ENCODE measurements around the gene PPIC. TPM values are rescaled to one million over a fixed set of nuclear protein-coding genes. Genes with fewer than 3 reads are reported as not detected.

Gene PPIC
- total and polyA plus RNA-seq, 2 experiments from 2014 or later = 91.0 to 233 TPM

- Histone ChIP-seq H3K27ac (no peak overlapping the region), H4K20me1 (ENCODE audit: insufficient read depth, poor library complexity, severe bottlenecking) (no peaks in the 10 kb centered on the region), H3K9me2 (replicated peaks; ENCODE audit: insufficient read depth) (no peaks in the 10 kb centered on the region), H3K27me3 (no peaks in the 10 kb centered on the region), H3K79me2 (no peaks in the 10 kb centered on the region), H3K36me3 (replicated peaks; ENCODE audit: insufficient read depth, low read depth) (no peaks in the 10 kb centered on the region), H3K9me3 (ENCODE audit: low read depth) (no peaks in the 10 kb centered on the region), H2AFZ (no peak overlapping the region), H3K4me3 (no peak overlapping the region), H3K4me1 (ENCODE audit: insufficient read depth) (no peaks in the 10 kb centered on the region), H3K4me2 (no peak overlapping the region)
- TF ChIP-seq, protein P1, sequence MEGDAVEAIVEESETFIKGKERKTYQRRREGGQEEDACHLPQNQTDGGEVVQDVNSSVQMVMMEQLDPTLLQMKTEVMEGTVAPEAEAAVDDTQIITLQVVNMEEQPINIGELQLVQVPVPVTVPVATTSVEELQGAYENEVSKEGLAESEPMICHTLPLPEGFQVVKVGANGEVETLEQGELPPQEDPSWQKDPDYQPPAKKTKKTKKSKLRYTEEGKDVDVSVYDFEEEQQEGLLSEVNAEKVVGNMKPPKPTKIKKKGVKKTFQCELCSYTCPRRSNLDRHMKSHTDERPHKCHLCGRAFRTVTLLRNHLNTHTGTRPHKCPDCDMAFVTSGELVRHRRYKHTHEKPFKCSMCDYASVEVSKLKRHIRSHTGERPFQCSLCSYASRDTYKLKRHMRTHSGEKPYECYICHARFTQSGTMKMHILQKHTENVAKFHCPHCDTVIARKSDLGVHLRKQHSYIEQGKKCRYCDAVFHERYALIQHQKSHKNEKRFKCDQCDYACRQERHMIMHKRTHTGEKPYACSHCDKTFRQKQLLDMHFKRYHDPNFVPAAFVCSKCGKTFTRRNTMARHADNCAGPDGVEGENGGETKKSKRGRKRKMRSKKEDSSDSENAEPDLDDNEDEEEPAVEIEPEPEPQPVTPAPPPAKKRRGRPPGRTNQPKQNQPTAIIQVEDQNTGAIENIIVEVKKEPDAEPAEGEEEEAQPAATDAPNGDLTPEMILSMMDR (IDR thresholded peaks at IDR 0.05; ENCODE audit: poor library complexity) = no peak
- no peak for TF ChIP-seq EZH2phosphoT487 (IDR thresholded peaks at IDR 0.05; ENCODE audit: low read depth, severe bottlenecking, unreplicated experiment)
- DNase-seq (ENCODE audit: low spot score) = no peak
- WGBS (ENCODE audit: low lambda C conversion rate, missing lambda C conversion rate) = 63% methylated on average over 1 of the region's 1 CpG
Observed at GRCh38 chr5:123068368-123068938, 31.9 kb upstream of the PPIC start.

DNA sequence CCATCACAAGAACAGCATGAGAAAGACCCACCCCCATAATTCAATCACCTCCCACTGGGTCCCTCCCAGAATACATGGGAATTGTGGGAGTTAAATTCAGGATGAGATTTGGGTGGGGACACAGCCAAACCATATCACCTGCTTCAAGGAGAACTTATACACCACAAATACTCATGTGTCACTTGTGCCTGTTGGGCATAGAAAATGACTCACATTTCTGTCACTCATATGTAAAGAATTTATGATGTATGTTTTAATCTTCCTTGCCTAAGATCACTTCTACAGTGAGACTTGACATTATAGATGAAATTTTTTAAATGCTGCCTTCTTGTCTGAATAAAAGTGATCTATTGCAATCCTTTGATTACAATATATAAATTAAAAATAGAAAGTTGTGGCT is 29.5 kb upstream of the PPIC start:
- Histone ChIP-seq H3K4me1 (ENCODE audit: insufficient read depth) (no peaks in the 10 kb centered on the region), H2AFZ (no peak overlapping the region), H4K20me1 (ENCODE audit: insufficient read depth, poor library complexity, severe bottlenecking) (no peaks in the 10 kb centered on the region), H3K27ac (no peak overlapping the region), H3K36me3 (replicated peaks; ENCODE audit: insufficient read depth, low read depth) (no peaks in the 10 kb centered on the region), H3K9me2 (replicated peaks; ENCODE audit: insufficient read depth) (no peaks in the 10 kb centered on the region), H3K79me2 (no peaks in the 10 kb centered on the region), H3K27me3 (no peaks in the 10 kb centered on the region), H3K4me2 (no peak overlapping the region), H3K9me3 (ENCODE audit: low read depth) (no peaks in the 10 kb centered on the region), H3K4me3 (no peak overlapping the region)
- no peak for DNase-seq (ENCODE audit: low spot score)
- TF ChIP-seq EZH2phosphoT487 (IDR thresholded peaks at IDR 0.05; ENCODE audit: low read depth, severe bottlenecking, unreplicated experiment) (no peak), EZH2 (IDR thresholded peaks at IDR 0.05; ENCODE audit: borderline replicate concordance) (no peak)
- TF ChIP-seq, protein P1 (IDR thresholded peaks at IDR 0.05; ENCODE audit: poor library complexity) = no peak

DNA sequence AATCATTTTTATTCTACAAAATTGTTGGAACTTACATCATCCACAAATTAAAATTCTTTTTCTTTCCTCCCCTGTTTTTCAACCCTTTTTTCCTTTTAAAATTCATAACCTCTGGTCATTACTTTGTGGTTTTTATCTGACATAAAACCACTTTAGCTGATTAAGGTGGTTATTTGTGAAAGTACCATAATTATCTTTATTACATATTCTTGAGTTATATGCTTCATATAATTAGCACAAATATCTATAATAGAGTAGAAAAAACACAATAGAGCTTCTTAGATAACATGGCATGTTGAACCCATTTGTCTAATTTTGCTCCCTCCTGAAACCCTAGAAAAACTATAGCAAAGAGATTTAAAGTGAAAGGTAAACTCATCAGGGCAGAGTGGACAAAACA is 22.9 kb upstream of the PPIC start:
- TF ChIP-seq, protein P1 (IDR thresholded peaks at IDR 0.05; ENCODE audit: poor library complexity) = no peak
- no peak for TF ChIP-seq EZH2phosphoT487 (IDR thresholded peaks at IDR 0.05; ENCODE audit: low read depth, severe bottlenecking, unreplicated experiment)
- TF ChIP-seq EZH2 (IDR thresholded peaks at IDR 0.05; ENCODE audit: borderline replicate concordance) = no peak
- H3K4me3 ChIP-seq = no peak overlapping the region
- H4K20me1 ChIP-seq (ENCODE audit: insufficient read depth, poor library complexity, severe bottlenecking) = no peaks in the 10 kb centered on the region
- no peaks in the 10 kb centered on the region for H3K9me2 ChIP-seq (replicated peaks; ENCODE audit: insufficient read depth)
- no peaks in the 10 kb centered on the region for H3K4me1 ChIP-seq (ENCODE audit: insufficient read depth)
- no peak for DNase-seq (ENCODE audit: low spot score)
- H3K36me3 ChIP-seq (replicated peaks; ENCODE audit: insufficient read depth, low read depth) = no peaks in the 10 kb centered on the region
- H3K27me3 ChIP-seq = no peaks in the 10 kb centered on the region
- no peak overlapping the region for H3K4me2 ChIP-seq
- no peaks in the 10 kb centered on the region for H3K79me2 ChIP-seq
- H3K27ac ChIP-seq = no peak overlapping the region
- H2AFZ ChIP-seq = no peak overlapping the region
- no peaks in the 10 kb centered on the region for H3K9me3 ChIP-seq (ENCODE audit: low read depth)

- Histone ChIP-seq H3K79me2 (no peaks in the 10 kb centered on the region), H3K9me3 (ENCODE audit: low read depth) (no peaks in the 10 kb centered on the region), H3K4me2 (no peak overlapping the region), H3K36me3 (replicated peaks; ENCODE audit: insufficient read depth, low read depth) (no peaks in the 10 kb centered on the region), H2AFZ (no peak overlapping the region), H3K9me2 (replicated peaks; ENCODE audit: insufficient read depth) (no peaks in the 10 kb centered on the region), H3K4me3 (no peak overlapping the region), H3K27ac (no peak overlapping the region), H3K27me3 (no peaks in the 10 kb centered on the region), H3K4me1 (ENCODE audit: insufficient read depth) (no peaks in the 10 kb centered on the region), H4K20me1 (ENCODE audit: insufficient read depth, poor library complexity, severe bottlenecking) (no peaks in the 10 kb centered on the region)
- DNase-seq (ENCODE audit: low spot score) = no peak
- WGBS (ENCODE audit: low lambda C conversion rate, missing lambda C conversion rate) = 96% methylated on average over 2 of the region's 2 CpGs
- TF ChIP-seq EZH2phosphoT487 (IDR thresholded peaks at IDR 0.05; ENCODE audit: low read depth, severe bottlenecking, unreplicated experiment) (no peak), EZH2 (IDR thresholded peaks at IDR 0.05; ENCODE audit: borderline replicate concordance) (no peak)
- TF ChIP-seq, protein P1 (IDR thresholded peaks at IDR 0.05; ENCODE audit: poor library complexity) = no peak
Observed at GRCh38 chr5:123051206-123051605, 14.7 kb upstream of the PPIC start.
